Upper lobe of right lung (tissue), 1 donor: ENCODE measurements around the gene EBF4. TPM values are rescaled to one million over a fixed set of nuclear protein-coding genes. Genes with fewer than 3 reads are reported as not detected.

ENCODE experiments used
- ATAC-seq: fragments of 200-7000 bp; cut with Tn5 transposase; one replicate; pipeline ENCODE4 v1.9.1; 2020; ENCODE audit warnings: mild to moderate bottlenecking, moderate library complexity
- DNase-seq: peaks from one replicate; pipeline ENCODE4 v3.0.0-alpha.2; 2020
- H3K27ac ChIP-seq: fragments of 200-600 bp; one replicate; pipeline ENCODE4 v1.8.0; 2022
- H3K27me3 ChIP-seq: fragments of 200-600 bp; one replicate; pipeline ENCODE4 v1.8.0; 2022; ENCODE audit warnings: mild to moderate bottlenecking
- H3K36me3 ChIP-seq: fragments of 200-600 bp; one replicate; pipeline ENCODE4 v1.8.0; 2022
- H3K4me1 ChIP-seq: fragments of 200-600 bp; one replicate; pipeline ENCODE4 v1.8.0; 2022
- H3K4me3 ChIP-seq: fragments of 200-600 bp; one replicate; pipeline ENCODE4 v1.8.0; 2022; ENCODE audit warnings: mild to moderate bottlenecking
- H3K9me3 ChIP-seq: fragments of 200-600 bp; one replicate; pipeline ENCODE4 v1.8.0; 2022
- CTCF ChIP-seq: fragments of 200-600 bp; IDR thresholded peaks from one replicate; pipeline ENCODE4 v1.8.0; 2022; ENCODE audit warnings: antibody characterized with exemption
- intact Hi-C: fragments of 100-400 bp; cut with DNase I; formaldehyde crosslinking; loops from one replicate; pipeline ENCODE4 v1.11.0; 2022
- total RNA-seq: library from RNA; stranded (reverse); fragmentation: NEBNext Ultra II Directional; extraction: Animal tissue kit (Norgen Biotek cat#: 25700); gene quantifications from one replicate; pipeline ENCODE4 v1.2.1, GENCODE V29; 2021
- donor health status: DM: no; HTN: yes; CAD: no; lungs with severe emphysema.

Gene EBF4
- total RNA-seq, 1 donor from 2014 or later: 19.5 TPM

GRCh38 chr20:2778602-2779321, 86.2 kb downstream of the EBF4 start:
- H3K9me3 ChIP-seq: peaks cover 3% of the 10 kb centered on the region
- ATAC-seq: no peak
- intact Hi-C loops: no loop called here

GRCh38 chr20:2780948-2781347, 88.4 kb downstream of the EBF4 start:
- no peak for TF ChIP-seq CTCF
- H3K4me1 ChIP-seq: no peaks in the 10 kb centered on the region
- ATAC-seq: no peak
- DNase-seq: no peak
- no peak overlapping the region for H3K4me3 ChIP-seq
- no peak overlapping the region for H3K27ac ChIP-seq
- H3K9me3 ChIP-seq: peaks cover under 1% of the 10 kb centered on the region
- intact Hi-C loops: no loop called here
- H3K36me3 ChIP-seq: no peaks in the 10 kb centered on the region
- peaks cover 9% of the 10 kb centered on the region for H3K27me3 ChIP-seq

More at GRCh38 chr20:2778602-2779321, 86.2 kb downstream of the EBF4 start:
- DNase-seq: no peak
- Histone ChIP-seq H3K36me3 (no peaks in the 10 kb centered on the region), H3K27me3 (peaks cover 15% of the 10 kb centered on the region), H3K27ac (no peak overlapping the region), H3K4me3 (no peak overlapping the region), H3K4me1 (no peaks in the 10 kb centered on the region)
- no peak for TF ChIP-seq CTCF

GRCh38 chr20:2783908-2784566, 91.5 kb downstream of the EBF4 start:
- Histone ChIP-seq H3K9me3 (no peaks in the 10 kb centered on the region), H3K4me3 (no peak overlapping the region), H3K27me3 (peaks cover 9% of the 10 kb centered on the region), H3K27ac (no peak overlapping the region), H3K4me1 (no peaks in the 10 kb centered on the region), H3K36me3 (no peaks in the 10 kb centered on the region)
- no peak for TF ChIP-seq CTCF
- no peak for DNase-seq
- intact Hi-C loops: no loop called here
- ATAC-seq: no peak

- H3K27me3 ChIP-seq: peaks cover 12% of the 10 kb centered on the region
- TF ChIP-seq CTCF: no peak
- no peak for ATAC-seq
- H3K4me3 ChIP-seq: no peak overlapping the region
- H3K4me1 ChIP-seq: no peaks in the 10 kb centered on the region
- no peak overlapping the region for H3K27ac ChIP-seq
- H3K36me3 ChIP-seq: no peaks in the 10 kb centered on the region
- intact Hi-C loops: no loop called here
- H3K9me3 ChIP-seq: no peaks in the 10 kb centered on the region
- no peak for DNase-seq
Measured at GRCh38 chr20:2793471-2793870, 100.9 kb downstream of the EBF4 start.

GRCh38 chr20:2794202-2794748, 101.7 kb downstream of the EBF4 start:
- Histone ChIP-seq H3K4me1 (no peaks in the 10 kb centered on the region), H3K27ac (no peak overlapping the region), H3K27me3 (peaks cover 20% of the 10 kb centered on the region), H3K36me3 (no peaks in the 10 kb centered on the region), H3K9me3 (no peaks in the 10 kb centered on the region), H3K4me3 (no peak overlapping the region)
- ATAC-seq: no peak
- no peak for DNase-seq
- TF ChIP-seq CTCF: no peak
- intact Hi-C loops: no loop called here
